Mononuclear cell (primary cell): ENCODE measurements around the gene GBA3. TPM values are rescaled to one million over a fixed set of nuclear protein-coding genes. Genes with fewer than 3 reads are reported as not detected.

Experiments
- H3K27me3 ChIP-seq: 2 replicates; pipeline ENCODE4 v1.6.0; 2011; ENCODE audit warnings: low read length, control low read depth; ENCODE audit not compliant: insufficient read depth
- H3K4me1 ChIP-seq: 2 replicates; pipeline ENCODE4 v1.5.1; 2011; ENCODE audit warnings: mild to moderate bottlenecking, low read length, control low read depth; ENCODE audit not compliant: insufficient read depth
- H3K4me3 ChIP-seq: 2 replicates; pipeline ENCODE4 v1.5.1; 2011; ENCODE audit warnings: mild to moderate bottlenecking, low read length, moderate library complexity
- H3K9me3 ChIP-seq: 2 replicates; pipeline ENCODE4 v1.5.1; 2011; ENCODE audit warnings: low read depth, mild to moderate bottlenecking, control low read depth, low read length
- total RNA-seq: library from RNA; depleted of rRNA; stranded (reverse); fragments of >200 nt; gene quantifications from one replicate; pipeline ENCODE4 v1.2.3, GENCODE V29; 2012

The GBA3 gene
- total RNA-seq, 1 donor: 0.10 TPM

DNA sequence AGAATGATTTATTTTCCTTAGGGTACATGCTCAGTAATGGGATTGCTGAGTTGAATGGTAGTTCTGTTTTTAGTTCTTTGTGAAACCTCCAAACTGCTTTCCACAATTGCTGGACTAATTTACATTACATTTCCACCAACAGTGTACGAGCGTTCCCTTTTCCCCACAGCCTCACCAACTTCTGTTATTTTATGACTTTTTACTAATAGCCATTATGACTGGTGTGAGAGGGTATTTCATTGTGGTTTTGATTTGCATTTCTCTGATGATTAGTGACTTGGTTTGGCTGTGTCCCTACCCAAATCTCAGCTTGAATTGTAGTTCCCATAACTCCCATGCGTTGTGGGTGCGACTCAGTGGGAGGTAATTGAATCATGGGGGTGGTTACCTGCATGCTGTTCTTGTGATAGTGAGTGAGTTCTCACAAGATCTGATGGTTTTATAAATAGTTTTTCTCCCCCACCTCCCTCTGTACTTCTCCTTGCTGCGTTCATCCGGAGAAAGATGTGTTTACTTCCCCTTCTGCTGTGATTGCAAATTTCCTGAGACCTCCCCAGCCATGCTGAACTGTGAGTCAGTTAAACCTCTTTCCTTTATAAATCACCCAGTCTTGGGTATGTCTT, 95.1 kb downstream of the GBA3 start:
- no peaks in the 10 kb centered on the region for H3K9me3 ChIP-seq
- no peaks in the 10 kb centered on the region for H3K4me1 ChIP-seq
- no peak overlapping the region for H3K4me3 ChIP-seq
- no peaks in the 10 kb centered on the region for H3K27me3 ChIP-seq

- Histone ChIP-seq H3K9me3 (no peaks in the 10 kb centered on the region), H3K4me3 (no peak overlapping the region), H3K4me1 (no peaks in the 10 kb centered on the region), H3K27me3 (no peaks in the 10 kb centered on the region)
These were observed 97.9 kb downstream of the GBA3 start for GRCh38 chr4:22790631-22791030.

DNA sequence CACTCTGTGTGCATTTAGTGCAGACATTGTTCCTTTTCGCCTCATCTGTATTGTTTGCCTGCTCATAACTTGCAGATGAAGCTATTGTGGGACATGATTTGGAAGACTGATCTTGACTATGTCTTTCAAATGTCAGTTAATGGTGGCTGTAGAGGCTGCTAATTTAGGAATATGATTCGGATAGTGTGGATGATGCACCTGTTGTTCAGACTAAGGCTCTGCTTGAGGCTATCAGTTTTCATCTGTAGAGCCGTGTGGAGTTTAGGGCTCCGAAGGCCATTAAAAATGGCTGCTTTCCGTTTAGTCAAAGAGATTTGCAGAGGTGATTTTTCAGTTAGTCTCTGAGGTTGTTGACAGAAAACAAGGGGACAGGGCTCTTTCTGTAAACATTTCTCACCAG, 102.0 kb downstream of the GBA3 start:
- Histone ChIP-seq H3K27me3 (no peaks in the 10 kb centered on the region), H3K4me3 (no peak overlapping the region), H3K4me1 (no peaks in the 10 kb centered on the region), H3K9me3 (no peaks in the 10 kb centered on the region)

GRCh38 chr4:22801391-22801790, 108.7 kb downstream of the GBA3 start:
- Histone ChIP-seq H3K9me3 (no peaks in the 10 kb centered on the region), H3K4me1 (no peaks in the 10 kb centered on the region), H3K4me3 (no peak overlapping the region), H3K27me3 (no peaks in the 10 kb centered on the region)

GRCh38 chr4:22802876-22803275, 110.1 kb downstream of the GBA3 start:
- H3K9me3 ChIP-seq: no peaks in the 10 kb centered on the region
- H3K27me3 ChIP-seq: no peaks in the 10 kb centered on the region
- no peak overlapping the region for H3K4me3 ChIP-seq
- H3K4me1 ChIP-seq: no peaks in the 10 kb centered on the region

- Histone ChIP-seq H3K9me3 (no peaks in the 10 kb centered on the region), H3K4me1 (no peaks in the 10 kb centered on the region), H3K27me3 (no peaks in the 10 kb centered on the region), H3K4me3 (no peak overlapping the region)
These were observed 110.8 kb downstream of the GBA3 start for GRCh38 chr4:22803512-22803911.

GRCh38 chr4:22814906-22815305, 122.2 kb downstream of the GBA3 start:
- no peak overlapping the region for H3K4me3 ChIP-seq
- H3K9me3 ChIP-seq: no peaks in the 10 kb centered on the region
- no peaks in the 10 kb centered on the region for H3K27me3 ChIP-seq
- H3K4me1 ChIP-seq: no peaks in the 10 kb centered on the region

- H3K9me3 ChIP-seq: no peaks in the 10 kb centered on the region
- H3K4me3 ChIP-seq: no peak overlapping the region
- no peaks in the 10 kb centered on the region for H3K4me1 ChIP-seq
- H3K27me3 ChIP-seq: no peaks in the 10 kb centered on the region
These were observed 131.4 kb downstream of the GBA3 start for GRCh38 chr4:22824091-22824490.

GRCh38 chr4:22842360-22843018, 149.8 kb downstream of the GBA3 start:
- Histone ChIP-seq H3K9me3 (peaks cover 5% of the 10 kb centered on the region), H3K4me1 (no peaks in the 10 kb centered on the region), H3K4me3 (no peak overlapping the region), H3K27me3 (no peaks in the 10 kb centered on the region)

GRCh38 chr4:22848332-22848731, 155.6 kb downstream of the GBA3 start:
- H3K4me1 ChIP-seq: no peaks in the 10 kb centered on the region
- no peaks in the 10 kb centered on the region for H3K9me3 ChIP-seq
- no peak overlapping the region for H3K4me3 ChIP-seq
- no peaks in the 10 kb centered on the region for H3K27me3 ChIP-seq

DNA sequence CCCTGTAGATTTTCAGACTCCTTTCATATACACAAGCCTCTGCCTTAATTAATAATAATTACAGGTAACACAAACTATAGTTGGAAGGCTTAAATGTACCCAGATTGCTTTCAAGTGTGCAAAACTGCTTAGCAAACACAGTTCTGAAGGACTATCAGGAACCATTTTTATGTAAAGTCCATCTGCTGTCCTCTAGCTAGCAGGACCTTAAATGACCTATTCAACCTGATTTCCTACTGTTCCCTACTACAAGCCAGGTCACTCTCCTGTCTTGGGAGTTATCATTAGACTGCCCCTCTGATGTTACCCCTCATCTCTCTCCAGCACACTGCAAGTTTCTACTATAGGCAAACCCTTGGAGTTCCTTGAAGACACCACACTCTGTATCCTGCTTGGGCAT, 157.3 kb downstream of the GBA3 start:
- no peak overlapping the region for H3K4me3 ChIP-seq
- no peaks in the 10 kb centered on the region for H3K27me3 ChIP-seq

GRCh38 chr4:22850630-22851029, 157.9 kb downstream of the GBA3 start:
- Histone ChIP-seq H3K9me3 (no peaks in the 10 kb centered on the region), H3K27me3 (no peaks in the 10 kb centered on the region), H3K4me3 (no peak overlapping the region)

More for the DNA sequence above, 157.3 kb downstream of the GBA3 start:
- no peaks in the 10 kb centered on the region for H3K9me3 ChIP-seq
- H3K4me1 ChIP-seq: no peaks in the 10 kb centered on the region

GRCh38 chr4:22857411-22857810, 164.7 kb downstream of the GBA3 start:
- Histone ChIP-seq H3K4me3 (no peak overlapping the region), H3K4me1 (no peaks in the 10 kb centered on the region), H3K27me3 (no peaks in the 10 kb centered on the region), H3K9me3 (no peaks in the 10 kb centered on the region)

More at GRCh38 chr4:22850630-22851029, 157.9 kb downstream of the GBA3 start:
- H3K4me1 ChIP-seq: no peaks in the 10 kb centered on the region

DNA sequence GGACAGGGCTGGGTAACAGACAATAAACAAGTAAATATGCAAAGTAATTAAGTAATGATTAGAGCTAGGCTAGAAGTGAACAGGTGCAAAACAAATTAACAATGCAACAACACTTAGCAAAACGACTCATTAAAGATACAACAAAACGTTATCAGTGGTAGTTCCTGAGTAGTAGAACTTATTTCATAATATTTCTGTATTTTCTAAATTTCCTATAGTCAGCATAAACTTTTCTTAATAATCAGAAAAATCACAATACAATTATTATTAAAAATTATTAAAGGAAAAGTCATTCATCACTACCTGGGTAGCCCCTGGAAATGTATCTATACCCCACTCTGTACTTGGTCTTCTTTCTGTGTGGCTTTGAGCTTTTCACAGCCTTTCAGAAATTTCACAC, 166.6 kb downstream of the GBA3 start:
- no peaks in the 10 kb centered on the region for H3K4me1 ChIP-seq
- no peaks in the 10 kb centered on the region for H3K27me3 ChIP-seq
- no peak overlapping the region for H3K4me3 ChIP-seq
- H3K9me3 ChIP-seq: no peaks in the 10 kb centered on the region
